Hepatocyte (in vitro differentiated cells): ENCODE data around the gene SERGEF. TPM values are rescaled to one million over a fixed set of nuclear protein-coding genes. Genes with fewer than 3 reads are reported as not detected.

Experiments used
- DNase-seq: peaks from one replicate; pipeline ENCODE4 v3.0.0-alpha.2; 2016; ENCODE audit warnings: low spot score
- H2AFZ ChIP-seq: fragments of 200-600 bp; sonication (generic); 2 replicates; pipeline ENCODE4 v1.6.0; 2016; ENCODE audit warnings: antibody characterized with exemption, mild to moderate bottlenecking
- H3K27ac ChIP-seq: fragments of 200-600 bp; sonication (generic); 2 replicates; pipeline ENCODE4 v1.5.1; 2016; ENCODE audit warnings: mild to moderate bottlenecking
- H3K27me3 ChIP-seq: fragments of 200-600 bp; sonication (generic); 2 replicates; pipeline ENCODE4 v1.6.1; 2016
- H3K36me3 ChIP-seq: fragments of 200-600 bp; sonication (generic); replicated peaks from 2 replicates; pipeline ENCODE4 v1.5.1; 2016; ENCODE audit warnings: low read depth; ENCODE audit not compliant: insufficient read depth
- H3K4me1 ChIP-seq: fragments of 200-600 bp; sonication (generic); 2 replicates; pipeline ENCODE4 v1.5.1; 2016; ENCODE audit warnings: mild to moderate bottlenecking, moderate library complexity; ENCODE audit not compliant: insufficient read depth
- H3K4me2 ChIP-seq: fragments of 200-600 bp; sonication (generic); 2 replicates; pipeline ENCODE4 v1.6.0; 2016
- H3K4me3 ChIP-seq: fragments of 200-600 bp; sonication (generic); 2 replicates; pipeline ENCODE4 v1.5.1; 2016; ENCODE audit warnings: mild to moderate bottlenecking
- H3K79me2 ChIP-seq: fragments of 200-600 bp; sonication (generic); 2 replicates; pipeline ENCODE4 v1.6.0; 2017; ENCODE audit warnings: mild to moderate bottlenecking
- H3K9me2 ChIP-seq: fragments of 200-600 bp; sonication (generic); replicated peaks from 2 replicates; pipeline ENCODE4 v1.6.0; 2017; ENCODE audit warnings: mild to moderate bottlenecking; ENCODE audit not compliant: insufficient read depth
- H3K9me3 ChIP-seq: fragments of 200-600 bp; sonication (generic); 2 replicates; pipeline ENCODE4 v1.5.1; 2016; ENCODE audit warnings: low read depth, mild to moderate bottlenecking
- H4K20me1 ChIP-seq: fragments of 200-600 bp; sonication (generic); 2 replicates; pipeline ENCODE4 v1.6.0; 2016; ENCODE audit warnings: mild to moderate bottlenecking; ENCODE audit not compliant: insufficient read depth, poor library complexity, severe bottlenecking
- CTCF ChIP-seq: fragments of 200-600 bp; sonication (generic); IDR thresholded peaks from 2 replicates; pipeline ENCODE4 v1.5.1; 2016; ENCODE audit warnings: antibody characterized with exemption, mild to moderate bottlenecking; ENCODE audit not compliant: poor library complexity
- EZH2 ChIP-seq: fragments of 200-600 bp; sonication (generic); IDR thresholded peaks from 2 replicates; pipeline ENCODE4 v1.6.1; 2016; ENCODE audit warnings: antibody characterized with exemption, mild to moderate bottlenecking, borderline replicate concordance
- EZH2phosphoT487 ChIP-seq: fragments of 200-600 bp; sonication (generic); IDR thresholded peaks from one replicate; pipeline ENCODE4 v1.6.1; 2018; ENCODE audit warnings: antibody characterized with exemption, mild to moderate bottlenecking, low read depth, moderate library complexity; ENCODE audit not compliant: unreplicated experiment, severe bottlenecking
- WGBS: methylation state at CpG from one replicate; pipeline ENCODE4 v1.1.6; 2016; ENCODE audit warnings: low lambda C conversion rate; ENCODE audit errors: missing lambda C conversion rate; 5-methylcytosine and 5-hydroxymethylcytosine counted together
- polyA plus RNA-seq: library from polyadenylated mRNA; unstranded; fragments of >200 nt; fragmentation: Nextera tagmentation; extraction: Ambion mirVana; gene quantifications from 2 replicates; pipeline ENCODE4 v1.2.1, GENCODE V29; 2016
- total RNA-seq: library from RNA; depleted of rRNA; stranded (reverse); fragments of >200 nt; gene quantifications from 2 replicates; pipeline ENCODE4 v1.2.3, GENCODE V29; 2014

SERGEF gene
- total and polyA plus RNA-seq, 2 experiments from 2014 or later: 21.7 to 28.7 TPM

- no peaks in the 10 kb centered on the region for H3K27me3 ChIP-seq
- no peaks in the 10 kb centered on the region for H3K4me1 ChIP-seq
- no peaks in the 10 kb centered on the region for H3K79me2 ChIP-seq
- no peaks in the 10 kb centered on the region for H3K9me2 ChIP-seq
- H2AFZ ChIP-seq: no peak overlapping the region
- WGBS: 89% methylated on average over 4 of the region's 4 CpGs
- H3K4me2 ChIP-seq: no peak overlapping the region
- no peak overlapping the region for H3K27ac ChIP-seq
- TF ChIP-seq CTCF (no peak), EZH2phosphoT487 (no peak)
- no peaks in the 10 kb centered on the region for H3K36me3 ChIP-seq
- no peaks in the 10 kb centered on the region for H4K20me1 ChIP-seq
- no peak for DNase-seq
- H3K4me3 ChIP-seq: no peak overlapping the region
- H3K9me3 ChIP-seq: no peaks in the 10 kb centered on the region
Measured at GRCh38 chr11:17855531-17856290, 157.1 kb downstream of the SERGEF start.

- no peaks in the 10 kb centered on the region for H3K79me2 ChIP-seq
- 85% methylated on average over 4 of the region's 4 CpGs for WGBS
- H3K4me2 ChIP-seq: no peak overlapping the region
- H3K36me3 ChIP-seq: no peaks in the 10 kb centered on the region
- H3K27me3 ChIP-seq: no peaks in the 10 kb centered on the region
- no peaks in the 10 kb centered on the region for H3K4me1 ChIP-seq
- H3K27ac ChIP-seq: no peak overlapping the region
- DNase-seq: no peak
- H3K4me3 ChIP-seq: no peak overlapping the region
- TF ChIP-seq EZH2phosphoT487 (no peak), EZH2 (no peak), CTCF (no peak)
- no peak overlapping the region for H2AFZ ChIP-seq
- no peaks in the 10 kb centered on the region for H3K9me3 ChIP-seq
- H4K20me1 ChIP-seq: no peaks in the 10 kb centered on the region
- no peaks in the 10 kb centered on the region for H3K9me2 ChIP-seq
Measured at GRCh38 chr11:17853280-17853679, 159.6 kb downstream of the SERGEF start.

- H3K27ac ChIP-seq: no peak overlapping the region
- no peaks in the 10 kb centered on the region for H3K9me3 ChIP-seq
- H3K4me3 ChIP-seq: no peak overlapping the region
- WGBS: 86% methylated on average over 1 of the region's 1 CpG
- H3K4me1 ChIP-seq: no peaks in the 10 kb centered on the region
- H3K79me2 ChIP-seq: no peaks in the 10 kb centered on the region
- H3K4me2 ChIP-seq: no peak overlapping the region
- H3K27me3 ChIP-seq: no peaks in the 10 kb centered on the region
- H3K36me3 ChIP-seq: no peaks in the 10 kb centered on the region
- TF ChIP-seq CTCF (no peak), EZH2phosphoT487 (no peak), EZH2 (no peak)
- H3K9me2 ChIP-seq: no peaks in the 10 kb centered on the region
- H4K20me1 ChIP-seq: no peaks in the 10 kb centered on the region
- DNase-seq: no peak
- no peak overlapping the region for H2AFZ ChIP-seq
Measured at GRCh38 chr11:17852246-17852645, 160.6 kb downstream of the SERGEF start.
